GM19328 (cell line): ENCODE results near the gene H2AZ2.
"Not testable (repeated sequence)": the region's sequence is repeated elsewhere in the genome, so short reads cannot be mapped to it uniquely, and the experiment has no call there.

ENCODE experiments used
- ATAC-seq: cut with Tn5 transposase; IDR thresholded peaks from one replicate; pipeline ENCODE4 v1.9.1; 2021; ENCODE audit warnings: mild to moderate bottlenecking, moderate library complexity; ENCODE audit not compliant: unreplicated experiment

Gene H2AZ2

GRCh38 chr7:44823255-44823781 lies 24.6 kb downstream of the H2AZ2 start:
- no peak for ATAC-seq

- ATAC-seq, result no peak
These were observed 28.6 kb downstream of the H2AZ2 start for GRCh38 chr7:44819292-44819691.

- ATAC-seq, result no peak
These were observed 33.0 kb downstream of the H2AZ2 start for GRCh38 chr7:44814919-44815318.

DNA sequence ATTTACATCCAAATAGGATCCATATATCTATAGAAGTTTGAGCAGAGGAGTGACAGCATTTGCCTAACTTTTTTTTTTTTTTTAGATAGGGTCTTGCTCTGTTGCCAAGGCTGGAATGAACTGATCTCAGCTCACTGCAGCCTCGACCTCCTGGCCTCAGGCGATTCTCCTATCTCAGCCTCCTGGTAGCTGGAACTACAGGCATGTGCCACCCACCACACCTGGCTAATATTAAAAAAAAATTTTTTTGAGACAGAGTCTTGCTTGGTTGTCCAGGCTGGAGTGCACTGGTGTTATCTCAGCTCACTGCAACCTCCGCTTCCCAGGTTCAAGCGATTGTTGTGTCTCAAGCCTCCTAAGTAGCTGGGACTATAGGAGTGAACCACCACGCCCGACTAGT lies 36.3 kb downstream of the H2AZ2 start:
- no peak for ATAC-seq

- no peak for ATAC-seq
These were observed 36.8 kb downstream of the H2AZ2 start for GRCh38 chr7:44811093-44811492.

GRCh38 chr7:44808914-44809393 lies 38.9 kb downstream of the H2AZ2 start:
- ATAC-seq, result no peak

DNA sequence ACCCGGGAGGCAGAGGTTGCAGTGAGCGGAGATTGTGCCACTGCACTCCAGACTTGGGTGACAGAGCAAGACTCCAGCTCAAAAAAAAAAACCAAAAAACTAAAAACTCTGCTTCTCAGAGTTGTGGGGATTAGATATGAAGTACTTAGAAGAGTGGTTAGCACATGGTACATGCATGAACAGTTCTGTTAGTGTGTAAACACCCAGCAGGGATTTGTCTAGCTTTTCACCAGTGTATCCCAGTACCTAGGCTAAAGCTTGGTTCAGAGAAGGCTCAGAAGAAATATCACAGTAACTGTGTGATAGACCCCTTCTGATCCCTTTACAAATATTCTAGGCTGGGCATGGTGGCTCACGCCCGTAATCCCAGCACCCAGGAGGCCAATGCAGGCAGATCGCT lies 41.9 kb downstream of the H2AZ2 start:
- ATAC-seq, result no peak

DNA sequence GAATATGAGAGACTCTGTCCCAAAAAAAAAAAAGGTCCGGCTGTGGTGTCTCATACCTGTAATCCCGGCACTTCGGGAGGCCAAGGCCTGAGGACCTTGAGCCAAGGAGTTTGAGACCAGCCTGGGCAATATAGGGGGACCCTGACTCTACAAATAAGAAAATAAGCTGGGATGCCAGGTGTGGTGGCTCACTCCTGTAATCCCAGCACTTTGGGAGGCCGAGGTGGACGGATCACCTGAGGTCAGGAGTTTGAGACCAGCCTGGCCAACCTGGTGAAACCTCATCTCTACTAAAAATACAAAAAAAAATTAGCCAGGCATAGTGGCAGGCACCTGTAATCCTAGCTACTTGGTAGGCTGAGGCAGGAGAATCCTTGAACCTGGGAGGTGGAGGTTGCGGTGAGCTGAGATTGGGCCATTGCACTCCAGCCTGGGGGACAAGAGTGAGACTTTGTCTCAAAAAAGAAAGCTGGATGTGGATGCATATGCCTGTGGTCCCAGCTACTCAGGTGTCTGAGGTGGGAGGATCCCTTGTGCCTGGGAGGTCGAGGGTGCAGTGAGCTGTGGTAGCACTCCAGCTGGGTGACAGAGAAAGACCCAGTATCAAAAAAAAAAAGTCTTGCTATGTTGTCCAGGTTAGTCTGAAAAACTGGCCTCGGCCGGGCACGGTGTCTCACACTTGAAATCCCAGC lies 43.9 kb downstream of the H2AZ2 start:
- not testable (repeated sequence) for ATAC-seq

- no peak for ATAC-seq
These were observed 45.4 kb downstream of the H2AZ2 start for GRCh38 chr7:44802418-44803025.

DNA sequence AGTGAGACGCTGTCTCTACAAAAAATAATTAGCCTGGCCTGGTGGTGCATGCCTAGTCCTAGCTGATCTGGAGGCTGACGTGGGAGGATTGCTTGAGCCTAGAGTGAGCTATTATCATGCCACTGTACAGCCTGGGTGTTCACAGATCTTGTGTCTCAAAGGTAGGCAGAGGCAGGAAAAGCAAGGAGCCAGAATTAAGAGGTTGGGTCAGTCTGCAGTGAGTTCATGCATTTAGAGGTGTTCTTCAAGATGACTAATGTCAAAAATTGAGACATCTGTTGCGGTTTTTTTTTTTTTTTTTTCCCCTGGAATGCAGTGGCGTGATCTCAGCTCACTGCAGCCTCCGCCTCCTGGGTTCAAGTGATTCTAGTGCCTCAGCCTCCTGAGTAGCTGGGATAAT lies 46.0 kb downstream of the H2AZ2 start:
- ATAC-seq, result no peak

DNA sequence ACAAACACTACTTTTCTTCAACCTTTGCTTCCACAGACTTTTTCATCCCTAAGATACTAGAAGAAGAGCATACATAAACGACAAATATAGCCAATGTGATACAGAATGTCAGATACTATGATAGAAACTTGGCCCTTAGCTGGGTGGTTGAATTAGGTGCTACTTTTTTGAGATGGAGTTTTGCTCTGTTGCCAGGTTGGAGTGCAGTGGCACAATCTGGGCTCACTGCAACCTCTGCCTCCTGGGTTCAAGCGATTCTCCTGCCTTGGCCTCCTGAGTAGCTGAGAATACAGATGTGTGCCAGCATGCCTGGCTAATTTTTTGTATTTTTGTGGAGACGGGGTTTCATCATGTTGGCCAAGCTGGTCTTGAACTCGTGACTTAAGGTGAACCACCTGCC lies 47.9 kb downstream of the H2AZ2 start:
- no peak for ATAC-seq

DNA sequence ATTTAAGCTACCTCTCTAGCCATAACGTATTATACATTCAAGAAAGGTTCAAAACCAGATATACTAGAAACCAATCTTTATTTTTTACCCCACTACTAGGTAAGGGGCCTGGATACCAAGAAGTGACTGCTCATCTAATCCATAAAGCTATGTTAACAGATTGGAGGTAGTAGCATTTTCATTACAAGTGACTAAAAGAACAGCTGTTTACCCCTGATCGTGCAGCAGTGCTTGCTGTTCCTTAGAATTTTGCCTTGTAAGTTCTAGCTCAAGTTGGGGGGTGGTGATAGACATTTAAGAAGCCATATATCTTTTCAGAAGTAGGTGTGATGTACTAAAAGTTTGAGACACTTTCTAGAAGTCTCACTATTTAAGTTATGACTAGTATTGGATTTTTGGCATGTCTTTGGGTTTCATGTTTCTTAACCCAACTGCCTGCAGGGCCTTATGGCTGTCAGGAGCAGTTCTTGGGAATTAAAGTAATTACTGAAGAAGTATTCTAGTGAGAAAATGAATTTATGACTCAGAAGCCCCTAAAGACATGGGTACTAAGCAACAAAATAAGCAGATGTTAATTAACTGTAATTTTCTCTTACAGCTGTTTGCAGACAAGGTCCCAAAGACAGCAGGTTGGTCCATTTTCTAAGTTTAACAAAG lies 49.1 kb downstream of the H2AZ2 start:
- ATAC-seq, result no peak

DNA sequence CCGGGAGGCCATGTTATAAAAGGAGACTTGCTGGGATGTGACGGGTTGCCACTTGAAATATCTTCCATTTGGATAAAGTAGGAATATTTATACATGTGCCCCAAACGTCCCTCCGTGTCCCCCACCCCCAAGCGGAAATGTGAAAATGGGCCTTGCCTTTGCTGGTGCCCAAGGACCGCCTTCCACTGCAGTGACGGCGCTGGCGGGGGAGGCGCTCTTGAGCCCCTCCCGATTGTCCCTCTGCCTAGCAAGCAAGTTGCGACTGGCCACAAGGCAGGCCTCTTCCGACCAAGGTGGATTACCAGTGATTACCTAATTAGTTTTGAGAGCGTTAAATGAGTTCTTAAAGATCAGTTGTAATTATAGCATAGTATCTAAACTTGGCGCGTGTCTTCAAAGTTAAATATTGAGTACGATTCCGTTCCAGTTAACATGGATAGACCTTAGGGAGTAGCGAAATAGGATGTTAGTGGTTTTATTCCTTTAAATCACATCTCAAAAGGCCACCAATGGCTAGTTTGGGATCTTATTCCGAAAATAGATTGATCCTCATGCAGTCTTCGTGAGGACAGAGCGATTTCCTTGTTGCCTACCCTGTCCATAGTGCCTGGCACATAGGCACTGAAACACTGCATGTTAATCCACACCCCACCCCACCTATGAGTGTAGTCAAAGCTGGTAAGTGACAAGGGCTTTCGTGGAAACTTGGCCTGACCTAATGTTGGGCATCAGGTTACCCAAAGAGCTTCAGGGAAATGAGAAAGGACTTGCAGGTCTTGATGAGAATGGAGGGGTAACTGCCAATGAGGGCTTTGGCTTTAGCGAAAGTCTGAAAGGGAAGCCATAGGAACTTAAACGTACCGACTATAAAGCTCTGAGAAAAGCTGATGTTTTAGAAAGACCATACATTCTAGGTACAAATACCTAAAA lies 50.3 kb downstream of the H2AZ2 start:
- peak; percentile 39 for ATAC-seq

GRCh38 chr7:44796504-44797328 lies 51.2 kb downstream of the H2AZ2 start, which contains the start of gene PPIA:
PPIA (plus strand) TSS chr7:44796681; CDS start chr7:44796725, 44 bp downstream.
- peak; percentile 86 for ATAC-seq

GRCh38 chr7:44796034-44796503 lies 51.8 kb downstream of the H2AZ2 start:
- ATAC-seq, result peak; percentile 28

GRCh38 chr7:44794331-44794730 lies 53.6 kb downstream of the H2AZ2 start:
- no peak for ATAC-seq

- ATAC-seq, result no peak
These were observed 54.0 kb downstream of the H2AZ2 start for GRCh38 chr7:44793919-44794318.

DNA sequence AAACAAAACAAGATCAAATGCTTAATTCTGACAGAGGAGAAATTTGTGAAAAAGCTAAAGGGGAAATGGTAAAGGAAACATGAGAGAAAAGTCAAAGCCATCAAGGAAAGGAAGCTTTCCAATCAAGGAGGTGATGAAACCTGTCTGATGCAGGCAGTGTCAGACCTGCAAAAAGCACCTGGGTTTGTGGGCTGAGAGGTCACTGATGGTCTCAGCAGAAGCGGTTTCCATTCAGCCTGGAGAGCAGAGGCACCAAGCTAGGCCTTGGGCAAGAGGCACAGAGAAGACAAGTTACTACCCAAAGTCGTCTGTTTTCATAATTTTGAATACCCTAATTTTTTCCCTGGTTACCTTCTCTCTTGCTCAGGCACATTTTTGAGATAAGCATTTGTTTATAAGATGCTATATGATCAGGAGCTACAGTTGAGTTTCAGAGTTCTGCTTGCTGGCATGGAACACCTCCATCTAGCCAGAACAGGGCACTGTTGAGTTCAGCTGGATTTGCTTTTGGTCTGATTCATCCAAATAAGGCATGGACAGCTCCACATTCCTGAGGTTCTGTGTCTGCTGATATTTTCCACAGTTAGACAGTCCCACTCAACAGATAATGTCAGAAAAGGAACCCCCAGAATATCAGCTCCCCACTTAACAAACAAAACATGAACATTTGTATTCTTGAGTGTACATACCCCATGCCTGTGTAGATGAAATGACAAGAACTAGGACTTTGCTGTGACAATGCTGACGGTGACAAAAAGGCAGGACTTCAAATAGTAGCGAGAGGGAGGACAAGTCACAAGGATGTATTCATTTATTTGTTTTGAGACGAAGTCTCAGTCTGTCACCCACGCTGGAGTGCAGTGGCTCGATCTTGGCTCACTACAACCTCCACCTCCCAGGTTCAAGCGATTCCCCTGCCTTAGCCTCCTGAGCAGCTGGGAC lies 56.3 kb downstream of the H2AZ2 start:
- no peak for ATAC-seq

GRCh38 chr7:44789990-44790389 lies 57.9 kb downstream of the H2AZ2 start:
- no peak for ATAC-seq
